SK-N-SH (cell line): ENCODE measurements around the gene NEK6. TPM values are rescaled to one million over a fixed set of nuclear protein-coding genes. Genes with fewer than 3 reads are reported as not detected.

Experiments
- CTCF ChIA-PET: fragments of 300-600, 350-600 bp; formaldehyde crosslinking; extraction: SDS; loops from one replicate; lab custom pipeline; 2021; lab: Yijun Ruan, JAX
- POLR2A ChIA-PET: fragments of 350-600 bp; sonication (Branson Sonifier 250); formaldehyde crosslinking; extraction: SDS; loops from one replicate; lab custom pipeline; 2020; ENCODE audit warnings: antibody characterized with exemption, inconsistent platforms; lab: Yijun Ruan, JAX
- DNase-seq: peaks from one replicate; pipeline ENCODE4 v3.0.0; 2012
- H2AFZ ChIP-seq: fragments of 200-600 bp; sonication (generic); 2 replicates; pipeline ENCODE4 v1.8.1; 2016; ENCODE audit warnings: antibody characterized with exemption, mild to moderate bottlenecking, low read depth
- H3F3A ChIP-seq: fragments of 200-600 bp; sonication (generic); replicated peaks from 2 replicates; pipeline ENCODE3; 2016; ENCODE audit warnings: antibody characterized with exemption, mild to moderate bottlenecking; ENCODE audit not compliant: insufficient read depth
- H3K27ac ChIP-seq, 2 experiments: fragments of 200-500 bp in 1 of 2; fragments of 200-600 bp in 1 of 2; sonication (Bioruptor generic) in 1 of 2; sonication (generic), shearing (Covaris generic) in 1 of 2; 2 replicates each; pipeline versions ENCODE4 v1.5.1 to v1.6.1; 2014 to 2016; ENCODE audit warnings: low read depth in 2 of 2, inconsistent platforms in 1 of 2, low read length in 1 of 2, mild to moderate bottlenecking in 1 of 2, mixed read lengths in 1 of 2
- H3K27me3 ChIP-seq: fragments of 200-600 bp; sonication (generic), shearing (Covaris generic); 2 replicates; pipeline ENCODE4 v1.6.1; 2016; ENCODE audit warnings: mixed run types; ENCODE audit not compliant: insufficient read depth
- H3K36me3 ChIP-seq, 2 experiments: fragments of 200-500 bp in 1 of 2; fragments of 200-600 bp in 1 of 2; sonication (Bioruptor generic) in 1 of 2; sonication (generic) in 1 of 2; replicated peaks in 1 of 2; 2 replicates each; pipeline versions ENCODE3 to v1.5.1; 2014 to 2016; ENCODE audit warnings: low read length in 1 of 2, mild to moderate bottlenecking in 1 of 2; ENCODE audit not compliant: insufficient read depth in 2 of 2, control insufficient read depth in 1 of 2
- H3K4me1 ChIP-seq, 2 experiments: fragments of 200-500 bp in 1 of 2; fragments of 200-600 bp in 1 of 2; sonication (Bioruptor generic) in 1 of 2; sonication (generic), shearing (Covaris generic) in 1 of 2; 2 replicates each; pipeline versions ENCODE4 v1.5.1 to v1.6.1; 2014 to 2016; ENCODE audit warnings: low read depth in 1 of 2, low read length in 1 of 2, mixed run types in 1 of 2; ENCODE audit not compliant: insufficient read depth in 2 of 2, control insufficient read depth in 1 of 2
- H3K4me2 ChIP-seq: fragments of 200-600 bp; sonication (generic), shearing (Covaris generic); 2 replicates; pipeline ENCODE4 v1.6.1; 2017; ENCODE audit warnings: mixed run types
- H3K4me3 ChIP-seq, 2 experiments: fragments of 200-500 bp in 1 of 2; fragments of 200-600 bp in 1 of 2; sonication (Bioruptor generic) in 1 of 2; sonication (generic), shearing (Covaris generic) in 1 of 2; 2 replicates each; pipeline versions ENCODE4 v1.5.1 to v1.8.1; 2014 to 2016; ENCODE audit warnings: low read depth in 2 of 2, inconsistent platforms in 1 of 2, low read length in 1 of 2, mild to moderate bottlenecking in 1 of 2, mixed read lengths in 1 of 2, moderate library complexity in 1 of 2
- H3K79me2 ChIP-seq: fragments of 200-600 bp; sonication (generic); 2 replicates; pipeline ENCODE4 v1.8.1; 2017; ENCODE audit warnings: mild to moderate bottlenecking; ENCODE audit not compliant: insufficient read depth
- H3K9ac ChIP-seq: fragments of 200-600 bp; sonication (generic); 2 replicates; pipeline ENCODE4 v1.6.1; 2017; ENCODE audit warnings: mixed run types
- H3K9me2 ChIP-seq: fragments of 200-600 bp; sonication (generic); 2 replicates; pipeline ENCODE4 v1.6.1; 2017; ENCODE audit warnings: mixed run types
- H3K9me3 ChIP-seq: fragments of 200-600 bp; sonication (generic); 2 replicates; pipeline ENCODE4 v1.6.1; 2017; ENCODE audit warnings: mixed run types, mild to moderate bottlenecking, moderate library complexity
- H4K20me1 ChIP-seq: fragments of 200-600 bp; sonication (generic); 2 replicates; pipeline ENCODE4 v1.6.1; 2017; ENCODE audit warnings: mild to moderate bottlenecking, mixed run types; ENCODE audit not compliant: insufficient read depth
- EZH2phosphoT487 ChIP-seq: fragments of 200-600 bp; sonication (generic); IDR thresholded peaks from 2 replicates; pipeline ENCODE4 v1.6.1; 2017; ENCODE audit warnings: low read depth, mixed run types, mild to moderate bottlenecking, antibody characterized with exemption, moderate library complexity, borderline replicate concordance
- FOSL2 ChIP-seq: IDR thresholded peaks from 2 replicates; pipeline ENCODE4 v1.4.0; 2012; ENCODE audit warnings: low read depth, mild to moderate bottlenecking, moderate library complexity, borderline replicate concordance
- GABPA ChIP-seq: IDR thresholded peaks from 2 replicates; pipeline ENCODE4 v1.4.0; 2012; ENCODE audit warnings: low read depth, mild to moderate bottlenecking
- NFIC ChIP-seq: IDR thresholded peaks from 2 replicates; pipeline ENCODE4 v1.4.0; 2012; ENCODE audit warnings: borderline replicate concordance
- NRF1 ChIP-seq: IDR thresholded peaks from 2 replicates; pipeline ENCODE4 v1.6.1; 2012; ENCODE audit warnings: low read depth, mild to moderate bottlenecking, low read length
- RCOR1 ChIP-seq: fragments of 150-350 bp; IDR thresholded peaks from 2 replicates; pipeline ENCODE4 v1.6.1; 2017; ENCODE audit warnings: antibody characterized with exemption, low read length
- TEAD4 ChIP-seq: IDR thresholded peaks from 2 replicates; pipeline ENCODE4 v1.4.0; 2012; ENCODE audit warnings: mild to moderate bottlenecking, borderline replicate concordance; ENCODE audit not compliant: insufficient read depth
- WGBS: methylation state at CpG from one replicate; pipeline ENCODE4 v1.1.6; 2017; ENCODE audit warnings: low lambda C conversion rate; 5-methylcytosine and 5-hydroxymethylcytosine counted together
- polyA plus RNA-seq, 3 experiments: library from polyadenylated mRNA; depleted of rRNA; stranded (reverse); fragments of >200 nt; gene quantifications; 2 replicates each; pipeline ENCODE4 v1.2.3, GENCODE V29; 2012

Gene NEK6
- polyA plus RNA-seq, 1 of the 3 experiments (the other 2 are of a cell fraction) = 89.8 TPM

- no peaks in the 10 kb centered on the region for H3K9me2 ChIP-seq
- H3K4me1 ChIP-seq = no peaks in the 10 kb centered on the region; a peak in 1 of 4 replicates
- TF ChIP-seq EZH2phosphoT487 (no peak), NRF1 (no peak), FOSL2 (no peak), TEAD4 (no peak), RCOR1 (no peak), NFIC (no peak), GABPA (no peak)
- peaks cover 69% of the 10 kb centered on the region for H4K20me1 ChIP-seq
- no peak overlapping the region for H3K9ac ChIP-seq
- CTCF ChIA-PET = interaction anchor here (1.4 to 3.7 kb wide), 5 partner anchors 8 to 151 kb away, joined by 3 to 20 read pairs (median 16); no protein-coding TSS in a partner anchor
- peaks cover 10% of the 10 kb centered on the region for H3F3A ChIP-seq
- no peak for DNase-seq
- no peak overlapping the region for H3K4me3 ChIP-seq
- 83% methylated on average over 15 of the region's 15 CpGs for WGBS
- H3K36me3 ChIP-seq = peaks cover 55 to 62% of the 10 kb centered on the region in 2 experiments
- peaks cover 98% of the 10 kb centered on the region for H3K79me2 ChIP-seq
- POLR2A ChIA-PET = no interaction called here
- no peak overlapping the region for H3K4me2 ChIP-seq
- no peak overlapping the region for H3K27ac ChIP-seq
- H3K27me3 ChIP-seq = no peaks in the 10 kb centered on the region
- H3K9me3 ChIP-seq = no peaks in the 10 kb centered on the region
- no peak overlapping the region for H2AFZ ChIP-seq
These were observed 142.5 kb downstream of the NEK6 start for GRCh38 chr9:124399968-124400940.

Other genes with a start within 250 kb of the NEK6 start
- not detected in 2 replicates for gene LHX2, start 246.2 kb upstream of the NEK6 start, polyA plus RNA-seq (2012; rRNA removed)
- 357 and 484 TPM in 2 replicates for gene PSMB7, start 157.5 kb downstream of the NEK6 start, polyA plus RNA-seq (2012; rRNA removed)
- gene ADGRD2, start 192.5 kb downstream of the NEK6 start, polyA plus RNA-seq (2012; rRNA removed) = 0.05 and 0.10 TPM in 2 replicates
- not detected in 2 replicates for gene NR5A1, start 249.4 kb downstream of the NEK6 start, polyA plus RNA-seq (2012; rRNA removed)